HepG2 (cell line): ENCODE results near the gene FAM24B. TPM values are rescaled to one million over a fixed set of nuclear protein-coding genes. Genes with fewer than 3 reads are reported as not detected.

ENCODE experiments used
- EED ChIP-seq: sonication (generic); formaldehyde crosslinking; IDR thresholded peaks from 2 replicates; pipeline ENCODE4 v1.5.0; 2020; ENCODE audit warnings: mild to moderate bottlenecking, missing genetic modification reagents
- SMYD3 ChIP-seq: sonication (generic); formaldehyde crosslinking; IDR thresholded peaks from 2 replicates; pipeline ENCODE4 v1.8.1; 2023; ENCODE audit warnings: mild to moderate bottlenecking, missing genetic modification reagents
- SNAI1 ChIP-seq: sonication (generic); formaldehyde crosslinking; IDR thresholded peaks from 2 replicates; pipeline ENCODE4 v1.5.0; 2020; ENCODE audit warnings: mild to moderate bottlenecking, missing genetic modification reagents, borderline replicate concordance
- SNAPC2 ChIP-seq: sonication (generic); formaldehyde crosslinking; IDR thresholded peaks from 2 replicates; pipeline ENCODE4 v1.8.1; 2022; ENCODE audit warnings: mild to moderate bottlenecking, missing genetic modification reagents
- TCF12 ChIP-seq, 2 experiments: fragments of 450-650 bp in 1 of 2; sonication (generic) in 1 of 2; formaldehyde crosslinking in 1 of 2; IDR thresholded peaks; 2 replicates each; pipeline versions ENCODE4 v1.6.1 to v1.8.0; 2017 to 2022; ENCODE audit warnings: antibody characterized with exemption in 1 of 2, mild to moderate bottlenecking in 1 of 2, missing genetic modification reagents in 1 of 2, moderate library complexity in 1 of 2
- TRIM24 ChIP-seq: sonication (generic); formaldehyde crosslinking; IDR thresholded peaks from 2 replicates; pipeline ENCODE4 v1.8.0; 2022; ENCODE audit warnings: mild to moderate bottlenecking, missing genetic modification reagents
- ZFP36L1 ChIP-seq: sonication (generic); formaldehyde crosslinking; IDR thresholded peaks from 2 replicates; pipeline ENCODE4 v1.8.0; 2022; ENCODE audit warnings: mild to moderate bottlenecking, missing genetic modification reagents, moderate library complexity
- ZFP90 ChIP-seq: sonication (generic); formaldehyde crosslinking; IDR thresholded peaks from 2 replicates; pipeline ENCODE4 v1.8.0; 2022; ENCODE audit warnings: missing genetic modification reagents, mild to moderate bottlenecking, inconsistent platforms, borderline replicate concordance
- ZNF547 ChIP-seq: sonication (generic); formaldehyde crosslinking; IDR thresholded peaks from 2 replicates; pipeline ENCODE4 v1.5.1; 2020; ENCODE audit warnings: mild to moderate bottlenecking, missing genetic modification reagents
- ZNF598 ChIP-seq: sonication (generic); formaldehyde crosslinking; IDR thresholded peaks from 2 replicates; pipeline ENCODE4 v1.5.1; 2020; ENCODE audit warnings: mild to moderate bottlenecking, missing genetic modification reagents, borderline replicate concordance
- ZSCAN20 ChIP-seq: sonication (generic); formaldehyde crosslinking; IDR thresholded peaks from 2 replicates; pipeline ENCODE4 v1.4.0; 2020; ENCODE audit warnings: missing genetic modification reagents, mild to moderate bottlenecking, borderline replicate concordance
- polyA plus RNA-seq, 8 experiments: library from polyadenylated mRNA; depleted of rRNA in 3 of 8; stranded (reverse) in 7 of 8; unstranded in 1 of 8; fragments of >200 nt; fragmentation: Illumina TruSeq in 4 of 8; extraction: Trizol in 4 of 8; gene quantifications; 2 replicates each; pipeline versions ENCODE4 v1.2.1 to v1.2.3, GENCODE V29; 2011 to 2016; ENCODE audit warnings: low read depth in 4 of 8, missing spikeins in 1 of 8, mixed read lengths in 1 of 8; ENCODE audit not compliant: insufficient read depth in 1 of 8
- total RNA-seq, 5 experiments: library from RNA; depleted of rRNA; stranded (reverse); fragments of >200 nt; fragmentation: Illumina TruSeq; extraction: Trizol; gene quantifications; 2 replicates each; pipeline ENCODE4 v1.2.3, GENCODE V29; 2016; ENCODE audit warnings: low read depth in 1 of 5
- TF ChIP-seq, protein P1 (sequence below), 2 experiments: fragments of 450-650 bp in 1 of 2; sonication (generic) in 1 of 2; formaldehyde crosslinking in 1 of 2; IDR thresholded peaks; 2 replicates each; pipeline versions ENCODE4 v1.6.1 to v1.8.0; 2016 to 2022; ENCODE audit warnings: antibody characterized with exemption in 1 of 2, mild to moderate bottlenecking in 1 of 2, missing genetic modification reagents in 1 of 2
- TF ChIP-seq, protein P2 (sequence below): sonication (generic); formaldehyde crosslinking; IDR thresholded peaks from 2 replicates; pipeline ENCODE4 v1.4.0; 2020; ENCODE audit warnings: missing genetic modification reagents, mild to moderate bottlenecking, borderline replicate concordance
- TF ChIP-seq, protein P3 (sequence below): IDR thresholded peaks from 2 replicates; pipeline ENCODE4 v1.6.1; 2016; ENCODE audit warnings: mild to moderate bottlenecking, missing biosample characterization, missing genetic modification reagents

Gene FAM24B
- total and polyA plus RNA-seq, 2 of the 13 experiments (the other 11 are each of a cell fraction or from before 2014, with no cell fraction given): 1.9 to 3.0 TPM

DNA sequence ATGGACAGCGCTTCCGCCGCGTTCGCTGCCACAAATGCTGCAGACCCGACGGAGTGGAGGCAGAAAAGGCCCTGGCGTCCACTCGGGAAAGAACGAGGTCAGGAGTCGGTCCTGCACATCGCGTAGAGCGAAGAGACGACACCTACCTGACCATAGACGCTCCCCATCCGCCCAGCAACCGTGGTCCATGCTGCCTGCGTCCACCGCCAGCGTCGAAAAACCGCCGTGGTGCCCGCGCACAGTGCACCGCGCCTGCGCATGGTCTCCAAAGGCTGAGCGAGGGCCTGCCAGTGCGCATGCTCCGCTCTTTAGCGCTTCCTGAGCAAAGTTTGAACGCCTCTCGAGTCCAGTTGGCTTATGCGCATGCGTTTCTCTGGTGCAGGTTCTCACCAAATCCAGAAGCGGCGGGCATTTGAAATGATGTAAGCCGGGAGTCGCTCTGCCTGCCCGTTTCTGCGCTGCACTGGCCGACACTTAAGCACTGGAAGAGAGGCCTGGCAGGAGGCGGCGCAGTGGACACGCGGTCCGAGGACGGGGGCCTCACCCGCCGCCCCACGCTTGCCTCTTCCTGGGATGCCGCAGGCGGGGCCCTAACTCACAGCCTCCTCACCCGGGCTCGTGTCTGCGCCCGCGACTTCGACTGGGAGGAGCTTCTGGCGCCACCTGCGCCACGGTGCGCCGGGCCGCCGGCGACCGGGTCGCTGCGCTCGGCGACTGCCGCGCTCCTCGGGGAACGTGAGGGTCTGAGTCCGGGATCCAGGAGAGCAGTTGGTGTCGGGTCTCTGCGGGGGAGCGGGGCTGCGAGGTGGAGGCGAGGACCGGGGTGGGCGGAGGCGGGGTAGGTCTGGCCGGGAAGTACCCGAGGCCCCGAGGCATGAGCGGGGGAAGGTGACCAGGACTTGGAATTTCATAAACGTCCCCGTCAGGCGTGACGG lies at the start of gene FAM24B (continued):
- TF ChIP-seq, protein P1, sequence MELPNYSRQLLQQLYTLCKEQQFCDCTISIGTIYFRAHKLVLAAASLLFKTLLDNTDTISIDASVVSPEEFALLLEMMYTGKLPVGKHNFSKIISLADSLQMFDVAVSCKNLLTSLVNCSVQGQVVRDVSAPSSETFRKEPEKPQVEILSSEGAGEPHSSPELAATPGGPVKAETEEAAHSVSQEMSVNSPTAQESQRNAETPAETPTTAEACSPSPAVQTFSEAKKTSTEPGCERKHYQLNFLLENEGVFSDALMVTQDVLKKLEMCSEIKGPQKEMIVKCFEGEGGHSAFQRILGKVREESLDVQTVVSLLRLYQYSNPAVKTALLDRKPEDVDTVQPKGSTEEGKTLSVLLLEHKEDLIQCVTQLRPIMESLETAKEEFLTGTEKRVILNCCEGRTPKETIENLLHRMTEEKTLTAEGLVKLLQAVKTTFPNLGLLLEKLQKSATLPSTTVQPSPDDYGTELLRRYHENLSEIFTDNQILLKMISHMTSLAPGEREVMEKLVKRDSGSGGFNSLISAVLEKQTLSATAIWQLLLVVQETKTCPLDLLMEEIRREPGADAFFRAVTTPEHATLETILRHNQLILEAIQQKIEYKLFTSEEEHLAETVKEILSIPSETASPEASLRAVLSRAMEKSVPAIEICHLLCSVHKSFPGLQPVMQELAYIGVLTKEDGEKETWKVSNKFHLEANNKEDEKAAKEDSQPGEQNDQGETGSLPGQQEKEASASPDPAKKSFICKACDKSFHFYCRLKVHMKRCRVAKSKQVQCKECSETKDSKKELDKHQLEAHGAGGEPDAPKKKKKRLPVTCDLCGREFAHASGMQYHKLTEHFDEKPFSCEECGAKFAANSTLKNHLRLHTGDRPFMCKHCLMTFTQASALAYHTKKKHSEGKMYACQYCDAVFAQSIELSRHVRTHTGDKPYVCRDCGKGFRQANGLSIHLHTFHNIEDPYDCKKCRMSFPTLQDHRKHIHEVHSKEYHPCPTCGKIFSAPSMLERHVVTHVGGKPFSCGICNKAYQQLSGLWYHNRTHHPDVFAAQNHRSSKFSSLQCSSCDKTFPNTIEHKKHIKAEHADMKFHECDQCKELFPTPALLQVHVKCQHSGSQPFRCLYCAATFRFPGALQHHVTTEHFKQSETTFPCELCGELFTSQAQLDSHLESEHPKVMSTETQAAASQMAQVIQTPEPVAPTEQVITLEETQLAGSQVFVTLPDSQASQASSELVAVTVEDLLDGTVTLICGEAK (IDR thresholded peaks at IDR 0.05): no peak
- TF ChIP-seq, protein P1 (CRISPR knock-in tag; IDR thresholded peaks at IDR 0.05): no peak; the same call in 1 of the 2 replicates
- TF ChIP-seq ZSCAN20 (CRISPR knock-in tag): 0 out of 2 replicates have a peak, but pooled peaks have one; percentile 37
- TF ChIP-seq SMYD3: peak; percentile 71; the same call in 1 of the 2 replicates
- TF ChIP-seq TCF12 (IDR thresholded peaks at IDR 0.05): no peak
- no peak for TF ChIP-seq TCF12 (CRISPR knock-in tag; IDR thresholded peaks at IDR 0.05)
- TF ChIP-seq ZNF598: 0 out of 2 replicates have a peak, but pooled peaks have one; percentile 16
- 0 out of 2 replicates have a peak, but pooled peaks have one; percentile 37 for TF ChIP-seq EED (CRISPR knock-in tag)
- TF ChIP-seq ZFP90 (CRISPR knock-in tag): peak; percentile 44; the same call in 1 of the 2 replicates
- TF ChIP-seq TRIM24: no peak
- TF ChIP-seq, protein P2, sequence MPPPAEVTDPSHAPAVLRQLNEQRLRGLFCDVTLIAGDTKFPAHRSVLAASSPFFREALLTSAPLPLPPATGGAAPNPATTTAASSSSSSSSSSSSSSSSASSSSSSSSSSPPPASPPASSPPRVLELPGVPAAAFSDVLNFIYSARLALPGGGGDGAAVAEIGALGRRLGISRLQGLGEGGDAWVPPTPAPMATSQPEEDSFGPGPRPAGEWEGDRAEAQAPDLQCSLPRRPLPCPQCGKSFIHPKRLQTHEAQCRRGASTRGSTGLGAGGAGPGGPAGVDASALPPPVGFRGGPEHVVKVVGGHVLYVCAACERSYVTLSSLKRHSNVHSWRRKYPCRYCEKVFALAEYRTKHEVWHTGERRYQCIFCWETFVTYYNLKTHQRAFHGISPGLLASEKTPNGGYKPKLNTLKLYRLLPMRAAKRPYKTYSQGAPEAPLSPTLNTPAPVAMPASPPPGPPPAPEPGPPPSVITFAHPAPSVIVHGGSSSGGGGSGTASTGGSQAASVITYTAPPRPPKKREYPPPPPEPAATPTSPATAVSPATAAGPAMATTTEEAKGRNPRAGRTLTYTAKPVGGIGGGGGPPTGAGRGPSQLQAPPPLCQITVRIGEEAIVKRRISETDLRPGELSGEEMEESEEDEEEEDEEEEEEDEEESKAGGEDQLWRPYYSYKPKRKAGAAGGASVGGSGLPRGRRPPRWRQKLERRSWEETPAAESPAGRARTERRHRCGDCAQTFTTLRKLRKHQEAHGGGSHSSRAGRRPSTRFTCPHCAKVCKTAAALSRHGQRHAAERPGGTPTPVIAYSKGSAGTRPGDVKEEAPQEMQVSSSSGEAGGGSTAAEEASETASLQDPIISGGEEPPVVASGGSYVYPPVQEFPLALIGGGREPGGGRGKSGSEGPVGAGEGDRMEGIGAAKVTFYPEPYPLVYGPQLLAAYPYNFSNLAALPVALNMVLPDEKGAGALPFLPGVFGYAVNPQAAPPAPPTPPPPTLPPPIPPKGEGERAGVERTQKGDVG (CRISPR knock-in tag): no peak
- TF ChIP-seq, protein P3, sequence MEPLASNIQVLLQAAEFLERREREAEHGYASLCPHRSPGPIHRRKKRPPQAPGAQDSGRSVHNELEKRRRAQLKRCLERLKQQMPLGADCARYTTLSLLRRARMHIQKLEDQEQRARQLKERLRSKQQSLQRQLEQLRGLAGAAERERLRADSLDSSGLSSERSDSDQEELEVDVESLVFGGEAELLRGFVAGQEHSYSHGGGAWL (CRISPR knock-in tag): peak; percentile 84
- peak; percentile 71; the same call in 1 of the 2 replicates for TF ChIP-seq ZFP36L1 (CRISPR knock-in tag)
- peak; percentile 61; the same call in 1 of the 2 replicates for TF ChIP-seq ZNF547 (CRISPR knock-in tag)
- TF ChIP-seq SNAPC2 (CRISPR knock-in tag): no peak
- TF ChIP-seq SNAI1 (CRISPR knock-in tag): no peak
